Uterus (tissue), 4 donors: ENCODE data around the gene VPS9D1. TPM values are rescaled to one million over a fixed set of nuclear protein-coding genes. Genes with fewer than 3 reads are reported as not detected.
"Not testable (repeated sequence)": the region's sequence is repeated elsewhere in the genome, so short reads cannot be mapped to it uniquely, and the experiment has no call there.

Source experiments
- DNase-seq, 2 donors: peaks; one replicate each; pipeline ENCODE4 v3.0.0-alpha.2; 2019 to 2020
- H3K27ac ChIP-seq, 2 donors: fragments of 200-600 bp; sonication (generic); 1 replicate in 1 of 2; 2 replicates in 1 of 2; pipeline ENCODE4 v1.5.1; 2016 to 2018
- H3K27me3 ChIP-seq, 2 donors: fragments of 200-600 bp; sonication (generic); one replicate each; pipeline ENCODE4 v1.5.1; 2018 to 2019; ENCODE audit warnings: control low read depth in 1 of 2
- H3K36me3 ChIP-seq, 2 donors: fragments of 200-600 bp; sonication (generic); one replicate each; pipeline ENCODE4 v1.5.1; 2019; ENCODE audit warnings: control low read depth in 1 of 2
- H3K4me1 ChIP-seq, 2 donors: fragments of 200-600 bp; sonication (generic); one replicate each; pipeline ENCODE4 v1.5.1; 2018 to 2019; ENCODE audit warnings: control low read depth in 1 of 2
- H3K4me3 ChIP-seq, 2 donors: fragments of 200-600 bp; sonication (generic); 1 replicate in 1 of 2; 2 replicates in 1 of 2; pipeline ENCODE4 v1.5.1; 2018 to 2019; ENCODE audit warnings: mild to moderate bottlenecking in 1 of 2
- H3K9me3 ChIP-seq, 2 donors: fragments of 200-600 bp; sonication (generic); one replicate each; pipeline ENCODE4 v1.5.1; 2019; ENCODE audit warnings: control low read depth in 1 of 2
- CTCF ChIP-seq, 4 experiments: fragments of 200-600 bp in 2 of 4; fragments of 450-650 bp in 2 of 4; sonication (generic) in 2 of 4; IDR thresholded peaks; one replicate each; pipeline ENCODE4 v1.5.1; 2016 to 2019; ENCODE audit warnings: antibody characterized with exemption in 4 of 4, mild to moderate bottlenecking in 2 of 4, moderate library complexity in 1 of 4
- POLR2A ChIP-seq, 2 donors: fragments of 450-650 bp; IDR thresholded peaks; one replicate each; pipeline ENCODE4 v1.6.1; 2016; ENCODE audit warnings: antibody characterized with exemption in 2 of 2, mild to moderate bottlenecking in 1 of 2, moderate library complexity in 1 of 2
- intact Hi-C: fragments of 100-400 bp; cut with DNase I; formaldehyde crosslinking; loops from one replicate; pipeline ENCODE4 v1.15.1; 2023; ENCODE audit warnings: low total_unique reads
- total RNA-seq, 4 donors: library from RNA; depleted of rRNA in 3 of 4; stranded (reverse); fragments of >200 nt in 3 of 4; gene quantifications; one replicate each; pipeline versions ENCODE4 v1.1.0 to v1.2.4, GENCODE V29; 2014 to 2023
- donor health status: DM: yes; HTN: yes; CAD: no.

Gene VPS9D1
- total RNA-seq, 4 donors from 2014 or later = 0.26 to 20.6 (median 8.7) TPM

- no peak overlapping the region for H3K4me3 ChIP-seq
- no peak for DNase-seq
- H3K36me3 ChIP-seq = no peaks in the 10 kb centered on the region
- no peaks in the 10 kb centered on the region for H3K27me3 ChIP-seq
- no peak for TF ChIP-seq POLR2A (IDR thresholded peaks at IDR 0.05)
- TF ChIP-seq CTCF (IDR thresholded peaks at IDR 0.05) = no peak
- intact Hi-C loops = no loop called here
- peaks cover 0 to under 1% of the 10 kb centered on the region in 2 donors for H3K4me1 ChIP-seq
- no peaks in the 10 kb centered on the region for H3K9me3 ChIP-seq
- no peak overlapping the region for H3K27ac ChIP-seq
Measured at GRCh38 chr16:89695086-89695874, 25.4 kb downstream of the VPS9D1 start.

GRCh38 chr16:89694784-89695085 lies 26.0 kb downstream of the VPS9D1 start:
- DNase-seq, H3K27ac ChIP-seq, H3K4me3 ChIP-seq, intact Hi-C loops, H3K9me3 ChIP-seq, H3K4me1 ChIP-seq, H3K27me3 ChIP-seq, H3K36me3 ChIP-seq: not testable (repeated sequence)

GRCh38 chr16:89693931-89694783 lies 26.5 kb downstream of the VPS9D1 start:
- no peak for DNase-seq
- H3K36me3 ChIP-seq = no peaks in the 10 kb centered on the region
- intact Hi-C loops = no loop called here

GRCh38 chr16:89693289-89693731 lies 27.4 kb downstream of the VPS9D1 start:
- no peak for TF ChIP-seq CTCF (IDR thresholded peaks at IDR 0.05)
- TF ChIP-seq POLR2A (IDR thresholded peaks at IDR 0.05) = no peak
- Histone ChIP-seq H3K27ac (no peak overlapping the region), H3K4me3 (no peak overlapping the region), H3K4me1 (no peaks in the 10 kb centered on the region), H3K9me3 (no peaks in the 10 kb centered on the region), H3K27me3 (no peaks in the 10 kb centered on the region), H3K36me3 (no peaks in the 10 kb centered on the region)
- no peak for DNase-seq
- intact Hi-C loops = no loop called here

More at GRCh38 chr16:89693931-89694783, 26.5 kb downstream of the VPS9D1 start:
- TF ChIP-seq CTCF (IDR thresholded peaks at IDR 0.05) = no peak
- no peaks in the 10 kb centered on the region for H3K4me1 ChIP-seq
- H3K9me3 ChIP-seq = no peaks in the 10 kb centered on the region
- no peak overlapping the region for H3K27ac ChIP-seq
- H3K4me3 ChIP-seq = no peak overlapping the region
- H3K27me3 ChIP-seq = no peaks in the 10 kb centered on the region

- no peak for TF ChIP-seq CTCF (IDR thresholded peaks at IDR 0.05)
- no peak for TF ChIP-seq POLR2A (IDR thresholded peaks at IDR 0.05)
- Histone ChIP-seq H3K27ac (no peak overlapping the region), H3K9me3 (no peaks in the 10 kb centered on the region), H3K4me3 (no peak overlapping the region), H3K36me3 (no peaks in the 10 kb centered on the region), H3K4me1 (peaks cover 4 to 6% of the 10 kb centered on the region in 2 donors), H3K27me3 (no peaks in the 10 kb centered on the region)
- intact Hi-C loops = no loop called here
- no peak for DNase-seq
Measured at GRCh38 chr16:89691986-89692569, 28.6 kb downstream of the VPS9D1 start.
